ENCODE data around the gene EME1.

- TF ChIP-seq CTCF (IDR thresholded peaks at IDR 0.05) (no peak), POLR2A (IDR thresholded peaks at IDR 0.05) (no peak)
Measured at GRCh38 chr17:50393700-50394099, 20.7 kb downstream of the EME1 start.

Data from uterus (tissue), 2 donors.